Stimulated activated CD8-positive, alpha-beta memory T cell treated with anti-CD3 and anti-CD28 coated beads, Interleukin-12 subunit alpha, Interleukin-12 subunit beta, amount 100 ng/mL, for 4 hours (primary cell): ENCODE data around the gene MACROH2A1.
"Not testable (repeated sequence)": the region's sequence is repeated elsewhere in the genome, so short reads cannot be mapped to it uniquely, and the experiment has no call there.

ENCODE experiments used
- DNase-seq: peaks from one replicate; pipeline ENCODE4 v3.0.0-alpha.2; 2020; ENCODE audit warnings: low read depth

MACROH2A1 gene

GRCh38 chr5:135376961-135377624 is 21.9 kb downstream of the MACROH2A1 start:
- no peak for DNase-seq

- no peak for DNase-seq
These were observed 23.8 kb downstream of the MACROH2A1 start for GRCh38 chr5:135375040-135375793.

GRCh38 chr5:135373736-135374515 is 25.1 kb downstream of the MACROH2A1 start:
- no peak for DNase-seq

GRCh38 chr5:135372654-135373381 is 26.2 kb downstream of the MACROH2A1 start:
- no peak for DNase-seq

- no peak for DNase-seq
These were observed 27.3 kb downstream of the MACROH2A1 start for GRCh38 chr5:135371622-135372232.

GRCh38 chr5:135369952-135370351 is 29.1 kb downstream of the MACROH2A1 start:
- no peak for DNase-seq

GRCh38 chr5:135367554-135367953 is 31.5 kb downstream of the MACROH2A1 start:
- DNase-seq = no peak

GRCh38 chr5:135367076-135367475 is 32.0 kb downstream of the MACROH2A1 start:
- no peak for DNase-seq

GRCh38 chr5:135365281-135365680 is 33.8 kb downstream of the MACROH2A1 start:
- DNase-seq = no peak

GRCh38 chr5:135364421-135365262 is 34.4 kb downstream of the MACROH2A1 start:
- DNase-seq = no peak

- not testable (repeated sequence) for DNase-seq
These were observed 35.7 kb downstream of the MACROH2A1 start for GRCh38 chr5:135363342-135363741.

GRCh38 chr5:135362102-135362501 is 36.9 kb downstream of the MACROH2A1 start:
- DNase-seq = no peak

GRCh38 chr5:135360278-135361274 is 38.5 kb downstream of the MACROH2A1 start:
- no peak for DNase-seq

- no peak for DNase-seq
These were observed 39.5 kb downstream of the MACROH2A1 start for GRCh38 chr5:135359374-135360165.

- DNase-seq = no peak
These were observed 41.3 kb downstream of the MACROH2A1 start for GRCh38 chr5:135357685-135358084.

- DNase-seq = no peak
These were observed 42.3 kb downstream of the MACROH2A1 start for GRCh38 chr5:135356522-135357318.

GRCh38 chr5:135355169-135355568 is 43.9 kb downstream of the MACROH2A1 start:
- DNase-seq = no peak
